GM11168 (cell line): Measurements from ENCODE around the gene LONP1.
"Not testable (repeated sequence)": the region's sequence is repeated elsewhere in the genome, so short reads cannot be mapped to it uniquely, and the experiment has no call there.

Source experiments
- in situ Hi-C: fragments of 300-500 bp; cut with MboI; formaldehyde crosslinking; loops from one replicate; pipeline ENCODE4 v1.12.0; 2022; ENCODE audit warnings: low sequenced_read_pairs; ENCODE audit not compliant: unreplicated experiment

Gene LONP1

GRCh38 chr19:5719961-5720790 lies at the start of gene LONP1, which contains the start of gene CATSPERD:
LONP1 (minus strand) TSS chr19:5720146; CDS start chr19:5720132, 14 bp downstream.
CATSPERD (plus strand) TSS chr19:5720637; CDS start chr19:5720738, 101 bp downstream.
- in situ Hi-C loops, result no loop called here

GRCh38 chr19:5767949-5768348 lies 48.0 kb upstream of the LONP1 start:
- in situ Hi-C loops, result no loop called here

- in situ Hi-C loops, result no loop called here
These were observed 45.3 kb upstream of the LONP1 start for GRCh38 chr19:5765220-5765619.

GRCh38 chr19:5762608-5763217 lies 42.8 kb upstream of the LONP1 start:
- in situ Hi-C loops, result no loop called here

GRCh38 chr19:5753743-5754142 lies 33.8 kb upstream of the LONP1 start:
- in situ Hi-C loops, result no loop called here

GRCh38 chr19:5751709-5752108 lies 31.8 kb upstream of the LONP1 start:
- in situ Hi-C loops, result no loop called here

GRCh38 chr19:5749505-5749904 lies 29.6 kb upstream of the LONP1 start:
- in situ Hi-C loops, result no loop called here

- in situ Hi-C loops, result not testable (repeated sequence)
These were observed 29.0 kb upstream of the LONP1 start for GRCh38 chr19:5748920-5749319.

GRCh38 chr19:5744999-5745398 lies 25.1 kb upstream of the LONP1 start:
- in situ Hi-C loops, result not testable (repeated sequence)

GRCh38 chr19:5743630-5744029 lies 23.7 kb upstream of the LONP1 start:
- in situ Hi-C loops, result no loop called here

GRCh38 chr19:5742051-5742450 lies 22.1 kb upstream of the LONP1 start:
- in situ Hi-C loops, result no loop called here

- in situ Hi-C loops, result no loop called here
These were observed 18.5 kb upstream of the LONP1 start for GRCh38 chr19:5738423-5738822.

GRCh38 chr19:5733172-5733571 lies 13.2 kb upstream of the LONP1 start:
- in situ Hi-C loops, result not testable (repeated sequence)

- in situ Hi-C loops, result no loop called here
These were observed 7.6 kb upstream of the LONP1 start for GRCh38 chr19:5727453-5728050.

GRCh38 chr19:5719274-5719960 lies 529 bp downstream of the LONP1 start:
- in situ Hi-C loops, result no loop called here

- in situ Hi-C loops, result no loop called here
These were observed 1.2 kb downstream of the LONP1 start for GRCh38 chr19:5718579-5719273.

- in situ Hi-C loops, result no loop called here
These were observed 1.8 kb downstream of the LONP1 start for GRCh38 chr19:5718037-5718578.

- in situ Hi-C loops, result no loop called here
These were observed 2.6 kb downstream of the LONP1 start for GRCh38 chr19:5717215-5717935.

- in situ Hi-C loops, result no loop called here
These were observed 5.1 kb downstream of the LONP1 start for GRCh38 chr19:5714816-5715215.
